Loucy (cell line): Measurements from ENCODE around the gene TFEB.

ENCODE experiments used
- H2AFZ ChIP-seq: fragments of 200-600 bp; sonication (generic); 2 replicates; pipeline ENCODE4 v1.6.0; 2016; ENCODE audit warnings: antibody characterized with exemption, mild to moderate bottlenecking, low read length, moderate library complexity
- H3F3A ChIP-seq: fragments of 200-600 bp; 2 replicates; pipeline ENCODE4 v1.6.0; 2016; ENCODE audit warnings: antibody characterized with exemption, low read depth, mild to moderate bottlenecking
- H3K27me3 ChIP-seq: fragments of 200-600 bp; sonication (generic); 2 replicates; pipeline ENCODE4 v1.6.1; 2014; ENCODE audit warnings: low read length, mild to moderate bottlenecking; ENCODE audit not compliant: insufficient read depth, poor library complexity, severe bottlenecking
- H3K36me3 ChIP-seq: fragments of 200-600 bp; sonication (generic); 2 replicates; pipeline ENCODE4 v1.6.1; 2016; ENCODE audit warnings: low read length; ENCODE audit not compliant: insufficient read depth
- H3K4me1 ChIP-seq: fragments of 200-600 bp; sonication (generic); 2 replicates; pipeline ENCODE4 v1.5.1; 2014; ENCODE audit warnings: low read length, mild to moderate bottlenecking; ENCODE audit not compliant: insufficient read depth, poor library complexity, severe bottlenecking
- H3K4me2 ChIP-seq: fragments of 200-600 bp; sonication (generic); 2 replicates; pipeline ENCODE4 v1.6.0; 2014; ENCODE audit warnings: antibody characterized with exemption, low read length, low read depth, mild to moderate bottlenecking; ENCODE audit not compliant: poor library complexity, severe bottlenecking
- H3K4me3 ChIP-seq: fragments of 200-600 bp; sonication (generic); 2 replicates; pipeline ENCODE4 v1.5.1; 2014; ENCODE audit warnings: low read length, mild to moderate bottlenecking, mixed read lengths; ENCODE audit not compliant: poor library complexity, severe bottlenecking
- H3K79me2 ChIP-seq: fragments of 200-600 bp; sonication (generic); 2 replicates; pipeline ENCODE4 v1.6.1; 2014; ENCODE audit warnings: low read length; ENCODE audit not compliant: insufficient read depth
- H3K9ac ChIP-seq: fragments of 200-600 bp; sonication (generic); 2 replicates; pipeline ENCODE4 v1.6.0; 2014; ENCODE audit warnings: mild to moderate bottlenecking, low read depth, low read length, moderate library complexity; ENCODE audit not compliant: poor library complexity, severe bottlenecking
- H3K9me2 ChIP-seq: fragments of 200-600 bp; sonication (generic); replicated peaks from 2 replicates; pipeline ENCODE4 v1.6.1; 2016; ENCODE audit warnings: low read depth, low read length, mixed read lengths
- H3K9me3 ChIP-seq: fragments of 200-600 bp; sonication (generic); 2 replicates; pipeline ENCODE4 v1.6.1; 2014; ENCODE audit warnings: mild to moderate bottlenecking, antibody characterized with exemption, low read length, low read depth; ENCODE audit not compliant: insufficient read depth
- H4K20me1 ChIP-seq: fragments of 200-600 bp; sonication (generic); 2 replicates; pipeline ENCODE4 v1.6.0; 2014; ENCODE audit warnings: antibody characterized with exemption, low read length, mild to moderate bottlenecking; ENCODE audit not compliant: insufficient read depth, poor library complexity, severe bottlenecking
- CTCF ChIP-seq: fragments of 200-600 bp; sonication (generic); conservative IDR thresholded peaks from 2 replicates; pipeline ENCODE4 v1.5.1; 2014; ENCODE audit warnings: mild to moderate bottlenecking, antibody characterized with exemption, low read length
- EZH2phosphoT487 ChIP-seq: fragments of 200-600 bp; IDR thresholded peaks from 2 replicates; pipeline ENCODE4 v1.6.1; 2018; ENCODE audit warnings: antibody characterized with exemption, mild to moderate bottlenecking, moderate library complexity, borderline replicate concordance

TFEB gene

DNA sequence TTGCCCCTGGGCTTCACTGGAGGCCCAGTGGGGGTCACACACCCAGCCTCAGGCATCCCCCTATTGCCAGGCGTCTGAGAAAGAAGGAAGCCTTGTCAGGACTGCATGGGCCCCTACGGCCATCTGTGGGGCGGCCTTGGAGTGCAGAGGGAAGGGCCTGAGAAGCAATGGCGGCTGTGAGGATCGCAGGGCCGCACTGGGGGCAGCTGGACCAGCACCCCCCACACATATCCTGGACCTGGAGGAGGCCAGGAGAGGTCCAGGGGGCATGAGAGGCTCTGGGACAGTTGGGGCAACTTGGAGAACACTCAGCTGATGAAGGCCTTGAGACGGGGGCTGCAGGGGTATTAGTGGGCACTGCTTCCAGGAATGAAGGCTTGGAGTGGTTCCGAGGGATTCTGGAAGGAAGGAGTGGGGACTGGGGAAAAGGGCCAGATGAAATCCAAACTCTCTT, 80.7 kb downstream of the TFEB start:
- Histone ChIP-seq H3K9me3 (no peaks in the 10 kb centered on the region), H3K4me3 (no peak overlapping the region), H3K4me1 (peaks cover 10% of the 10 kb centered on the region), H3K4me2 (no peak overlapping the region), H3K9ac (no peak overlapping the region), H3K9me2 (no peaks in the 10 kb centered on the region), H3K36me3 (peaks cover 28% of the 10 kb centered on the region; the same call in 1 of the 2 replicates), H3F3A (no peaks in the 10 kb centered on the region), H4K20me1 (no peaks in the 10 kb centered on the region), H2AFZ (no peak overlapping the region), H3K27me3 (no peaks in the 10 kb centered on the region), H3K79me2 (no peaks in the 10 kb centered on the region)
- TF ChIP-seq CTCF, result no peak
- no peak for TF ChIP-seq EZH2phosphoT487

DNA sequence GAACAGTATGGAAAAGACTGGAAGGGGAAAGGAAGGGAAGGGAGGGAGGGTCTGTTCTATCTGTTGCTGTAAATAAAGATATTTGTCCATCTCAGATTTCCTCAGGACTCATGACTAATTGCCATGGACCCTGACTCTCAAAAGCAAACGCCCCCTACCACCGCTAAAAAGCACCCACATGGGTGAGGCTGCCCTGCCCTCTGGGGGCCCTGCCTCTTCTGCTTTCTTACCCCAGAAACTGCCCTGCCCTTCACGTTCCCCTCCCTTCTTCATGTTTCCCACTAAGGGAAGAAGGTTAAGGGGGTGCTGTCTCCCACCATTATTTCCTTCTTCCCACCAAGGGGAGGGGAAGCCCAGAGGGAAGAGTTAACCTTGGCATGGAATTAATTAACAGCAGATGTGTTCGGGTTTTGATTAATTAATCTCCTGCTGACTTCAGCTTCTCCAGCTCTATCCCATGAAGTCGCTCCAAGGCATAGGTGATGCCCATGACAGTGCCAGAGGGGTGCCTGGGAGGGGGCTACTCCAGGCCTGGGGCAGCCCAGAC, 81.2 kb downstream of the TFEB start:
- Histone ChIP-seq H3K27me3 (no peaks in the 10 kb centered on the region), H3F3A (no peaks in the 10 kb centered on the region), H3K9ac (no peak overlapping the region), H3K9me2 (no peaks in the 10 kb centered on the region), H3K4me1 (peaks cover 10% of the 10 kb centered on the region), H3K4me2 (no peak overlapping the region), H3K36me3 (peaks cover 33% of the 10 kb centered on the region; the same call in 1 of the 2 replicates), H2AFZ (no peak overlapping the region), H3K9me3 (no peaks in the 10 kb centered on the region), H3K4me3 (no peak overlapping the region), H4K20me1 (no peaks in the 10 kb centered on the region), H3K79me2 (no peaks in the 10 kb centered on the region)
- TF ChIP-seq CTCF (no peak), EZH2phosphoT487 (no peak)

GRCh38 chr6:41653691-41654090, 81.7 kb downstream of the TFEB start:
- Histone ChIP-seq H3F3A (no peaks in the 10 kb centered on the region), H3K9ac (no peak overlapping the region), H2AFZ (no peak overlapping the region), H3K4me2 (no peak overlapping the region), H3K79me2 (peaks cover 3% of the 10 kb centered on the region; the same call in 1 of the 2 replicates), H3K4me1 (peaks cover 10% of the 10 kb centered on the region), H4K20me1 (no peaks in the 10 kb centered on the region), H3K4me3 (no peak overlapping the region), H3K9me3 (no peaks in the 10 kb centered on the region), H3K9me2 (no peaks in the 10 kb centered on the region), H3K36me3 (peaks cover 38% of the 10 kb centered on the region; the same call in 1 of the 2 replicates), H3K27me3 (no peaks in the 10 kb centered on the region)
- TF ChIP-seq CTCF (no peak), EZH2phosphoT487 (no peak)
